ENCODE data around the gene SLC22A6.

GRCh38 chr11:63001456-63001855 lies 16.7 kb upstream of the SLC22A6 start:
- TF ChIP-seq, protein P1, sequence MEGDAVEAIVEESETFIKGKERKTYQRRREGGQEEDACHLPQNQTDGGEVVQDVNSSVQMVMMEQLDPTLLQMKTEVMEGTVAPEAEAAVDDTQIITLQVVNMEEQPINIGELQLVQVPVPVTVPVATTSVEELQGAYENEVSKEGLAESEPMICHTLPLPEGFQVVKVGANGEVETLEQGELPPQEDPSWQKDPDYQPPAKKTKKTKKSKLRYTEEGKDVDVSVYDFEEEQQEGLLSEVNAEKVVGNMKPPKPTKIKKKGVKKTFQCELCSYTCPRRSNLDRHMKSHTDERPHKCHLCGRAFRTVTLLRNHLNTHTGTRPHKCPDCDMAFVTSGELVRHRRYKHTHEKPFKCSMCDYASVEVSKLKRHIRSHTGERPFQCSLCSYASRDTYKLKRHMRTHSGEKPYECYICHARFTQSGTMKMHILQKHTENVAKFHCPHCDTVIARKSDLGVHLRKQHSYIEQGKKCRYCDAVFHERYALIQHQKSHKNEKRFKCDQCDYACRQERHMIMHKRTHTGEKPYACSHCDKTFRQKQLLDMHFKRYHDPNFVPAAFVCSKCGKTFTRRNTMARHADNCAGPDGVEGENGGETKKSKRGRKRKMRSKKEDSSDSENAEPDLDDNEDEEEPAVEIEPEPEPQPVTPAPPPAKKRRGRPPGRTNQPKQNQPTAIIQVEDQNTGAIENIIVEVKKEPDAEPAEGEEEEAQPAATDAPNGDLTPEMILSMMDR (IDR thresholded peaks at IDR 0.05; ENCODE audit: insufficient read depth, low read length, poor library complexity, severe bottlenecking): no peak
- no peak for TF ChIP-seq EZH2phosphoT487 (conservative IDR thresholded peaks at IDR 0.05; ENCODE audit: low read length)
